PC-9 (cell line): ENCODE measurements around the gene HRNR.

ENCODE experiments used
- EZH2 ChIP-seq: fragments of 200-600 bp; sonication (generic); IDR thresholded peaks from 2 replicates; pipeline ENCODE4 v1.8.0; 2017; ENCODE audit warnings: antibody characterized with exemption, low read depth
- TF ChIP-seq, protein P1 (sequence below): fragments of 200-600 bp; sonication (generic); conservative IDR thresholded peaks from 2 replicates; pipeline ENCODE4 v1.6.1; 2017; ENCODE audit warnings: mixed run types, antibody characterized with exemption, mild to moderate bottlenecking, moderate library complexity

DNA sequence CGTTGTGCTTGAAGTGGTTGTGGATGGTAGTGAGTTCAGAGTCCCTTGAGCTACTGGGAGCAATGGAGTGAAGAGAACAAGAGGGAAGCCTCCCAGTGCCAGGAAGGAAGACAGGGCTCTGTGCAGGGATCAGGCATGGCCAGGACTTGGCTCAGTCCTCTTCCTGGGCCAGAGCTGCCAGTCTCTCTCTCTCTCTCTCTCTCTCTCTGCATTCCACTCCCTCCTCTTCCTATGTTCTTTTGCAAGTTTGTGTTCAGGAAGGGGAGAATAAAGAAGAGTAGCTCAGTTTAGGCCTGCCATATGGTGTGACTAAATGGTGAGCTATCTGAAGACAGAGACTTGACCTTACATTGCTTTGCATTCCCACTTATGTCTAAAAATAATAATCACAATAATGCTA lies 44.4 kb downstream of the HRNR start:
- TF ChIP-seq, protein P1, sequence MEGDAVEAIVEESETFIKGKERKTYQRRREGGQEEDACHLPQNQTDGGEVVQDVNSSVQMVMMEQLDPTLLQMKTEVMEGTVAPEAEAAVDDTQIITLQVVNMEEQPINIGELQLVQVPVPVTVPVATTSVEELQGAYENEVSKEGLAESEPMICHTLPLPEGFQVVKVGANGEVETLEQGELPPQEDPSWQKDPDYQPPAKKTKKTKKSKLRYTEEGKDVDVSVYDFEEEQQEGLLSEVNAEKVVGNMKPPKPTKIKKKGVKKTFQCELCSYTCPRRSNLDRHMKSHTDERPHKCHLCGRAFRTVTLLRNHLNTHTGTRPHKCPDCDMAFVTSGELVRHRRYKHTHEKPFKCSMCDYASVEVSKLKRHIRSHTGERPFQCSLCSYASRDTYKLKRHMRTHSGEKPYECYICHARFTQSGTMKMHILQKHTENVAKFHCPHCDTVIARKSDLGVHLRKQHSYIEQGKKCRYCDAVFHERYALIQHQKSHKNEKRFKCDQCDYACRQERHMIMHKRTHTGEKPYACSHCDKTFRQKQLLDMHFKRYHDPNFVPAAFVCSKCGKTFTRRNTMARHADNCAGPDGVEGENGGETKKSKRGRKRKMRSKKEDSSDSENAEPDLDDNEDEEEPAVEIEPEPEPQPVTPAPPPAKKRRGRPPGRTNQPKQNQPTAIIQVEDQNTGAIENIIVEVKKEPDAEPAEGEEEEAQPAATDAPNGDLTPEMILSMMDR = no peak
- TF ChIP-seq EZH2 = no peak
